Measurements from ENCODE around the gene EZR.

The EZR gene

GRCh38 chr6:158717341-158718330, 101.5 kb downstream of the EZR start:
- DNase-seq, result no peak
